ENCODE data around the gene SAP30. TPM values are rescaled to one million over a fixed set of nuclear protein-coding genes. Genes with fewer than 3 reads are reported as not detected.

Gene SAP30
- total RNA-seq, 1 donor from 2014 or later: 13.0 TPM

DNA sequence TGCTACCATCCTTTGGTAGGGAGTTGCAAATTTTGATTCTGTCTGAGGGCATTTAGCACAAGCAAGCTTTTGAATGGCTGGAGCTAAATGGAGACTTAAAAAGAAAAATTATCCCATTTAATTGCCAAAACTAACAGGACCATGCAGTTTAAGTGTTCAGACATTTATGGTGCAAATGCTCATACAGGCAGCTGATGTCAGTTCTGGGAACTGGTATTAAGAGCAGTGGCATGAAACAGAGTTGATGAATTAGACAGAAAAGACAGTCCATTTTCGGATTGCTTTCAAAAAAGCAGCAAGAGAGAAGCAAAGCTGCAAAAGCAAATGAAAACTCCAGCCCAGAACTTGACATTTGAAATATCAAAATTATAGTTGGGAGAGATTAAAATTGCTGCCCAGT is 26.9 kb downstream of the SAP30 start:
- no peak overlapping the region for H3K27ac ChIP-seq
- intact Hi-C loops (cut with DNase I): no loop called here
- DNase-seq (ENCODE audit: extremely low spot score in 2 of 2): no peak
- no peaks in the 10 kb centered on the region for H3K36me3 ChIP-seq
- no peaks in the 10 kb centered on the region for H3K27me3 ChIP-seq
- H3K9me3 ChIP-seq: no peaks in the 10 kb centered on the region
- TF ChIP-seq, protein P1, sequence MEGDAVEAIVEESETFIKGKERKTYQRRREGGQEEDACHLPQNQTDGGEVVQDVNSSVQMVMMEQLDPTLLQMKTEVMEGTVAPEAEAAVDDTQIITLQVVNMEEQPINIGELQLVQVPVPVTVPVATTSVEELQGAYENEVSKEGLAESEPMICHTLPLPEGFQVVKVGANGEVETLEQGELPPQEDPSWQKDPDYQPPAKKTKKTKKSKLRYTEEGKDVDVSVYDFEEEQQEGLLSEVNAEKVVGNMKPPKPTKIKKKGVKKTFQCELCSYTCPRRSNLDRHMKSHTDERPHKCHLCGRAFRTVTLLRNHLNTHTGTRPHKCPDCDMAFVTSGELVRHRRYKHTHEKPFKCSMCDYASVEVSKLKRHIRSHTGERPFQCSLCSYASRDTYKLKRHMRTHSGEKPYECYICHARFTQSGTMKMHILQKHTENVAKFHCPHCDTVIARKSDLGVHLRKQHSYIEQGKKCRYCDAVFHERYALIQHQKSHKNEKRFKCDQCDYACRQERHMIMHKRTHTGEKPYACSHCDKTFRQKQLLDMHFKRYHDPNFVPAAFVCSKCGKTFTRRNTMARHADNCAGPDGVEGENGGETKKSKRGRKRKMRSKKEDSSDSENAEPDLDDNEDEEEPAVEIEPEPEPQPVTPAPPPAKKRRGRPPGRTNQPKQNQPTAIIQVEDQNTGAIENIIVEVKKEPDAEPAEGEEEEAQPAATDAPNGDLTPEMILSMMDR (IDR thresholded peaks at IDR 0.05): no peak
- no peak for TF ChIP-seq POLR2A (IDR thresholded peaks at IDR 0.05)
- no peak for TF ChIP-seq POLR2AphosphoS5 (IDR thresholded peaks at IDR 0.05; ENCODE audit: insufficient read depth in 1 of 2, low read depth in 1 of 2)
- no peak overlapping the region for H3K4me3 ChIP-seq
- no peaks in the 10 kb centered on the region for H3K4me1 ChIP-seq

DNA sequence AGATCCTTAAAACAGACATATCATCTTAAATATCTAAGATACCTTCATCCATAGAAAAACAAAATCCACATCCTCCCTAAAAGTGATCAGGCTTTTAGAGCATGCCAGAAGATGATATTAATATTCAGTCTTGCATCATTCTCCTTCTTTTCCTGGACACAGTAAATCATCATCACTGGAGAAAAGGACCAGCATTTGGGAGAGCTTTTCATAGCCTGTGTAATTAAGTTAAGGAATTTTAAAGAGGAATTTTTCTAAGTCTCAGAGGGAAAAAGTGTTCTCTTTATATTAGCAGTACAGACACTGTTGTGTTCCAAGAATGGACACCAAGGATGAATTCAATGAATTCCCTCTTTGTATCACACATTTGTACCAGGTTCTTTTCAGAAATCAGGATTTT is 27.5 kb downstream of the SAP30 start:
- TF ChIP-seq, protein P1 (IDR thresholded peaks at IDR 0.05): no peak
- no peaks in the 10 kb centered on the region for H3K27me3 ChIP-seq
- no peaks in the 10 kb centered on the region for H3K36me3 ChIP-seq
- no peak for DNase-seq (ENCODE audit: extremely low spot score in 2 of 2)
- no peaks in the 10 kb centered on the region for H3K4me1 ChIP-seq
- H3K4me3 ChIP-seq: no peak overlapping the region
- intact Hi-C loops (cut with DNase I): no loop called here
- no peaks in the 10 kb centered on the region for H3K9me3 ChIP-seq
- no peak overlapping the region for H3K27ac ChIP-seq

DNA sequence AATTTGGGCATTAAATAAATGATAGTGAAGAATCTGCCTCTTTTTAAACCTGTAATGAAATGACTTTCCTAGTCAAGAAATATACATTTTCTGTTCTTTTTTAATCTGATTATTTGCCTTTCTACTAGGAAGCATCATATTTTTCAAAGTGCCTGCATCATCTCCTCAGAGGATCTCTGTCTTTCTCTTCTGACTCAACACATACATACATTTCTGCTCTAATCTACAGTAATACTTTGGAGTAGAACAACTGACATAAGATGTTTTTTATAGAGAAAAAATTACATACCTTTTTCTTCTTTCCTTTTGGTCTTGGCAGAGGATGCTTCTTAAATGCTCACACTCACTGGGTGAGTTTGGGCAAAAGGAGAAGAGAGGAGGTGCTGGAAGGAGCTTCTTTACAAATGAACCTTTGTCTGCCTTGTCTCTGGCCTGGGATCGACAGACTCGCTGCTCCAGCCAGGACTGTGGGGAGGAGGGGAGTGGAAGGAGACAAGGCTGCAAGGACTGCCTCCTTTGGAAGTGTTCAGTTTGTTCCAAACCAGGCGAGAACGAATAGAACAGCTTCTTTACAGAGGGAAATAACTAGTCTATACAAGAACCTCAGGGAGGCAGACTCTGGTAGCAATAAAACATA is 28.1 kb downstream of the SAP30 start, which contains the start of gene SCRG1:
Gene SCRG1 (minus strand): TSS at position 338 of the 637 bp plus-strand sequence. CDS start 7,702 bp downstream, outside the sequence.
- no peak within 1 kb of the TSS for H3K27ac ChIP-seq
- DNase-seq (ENCODE audit: extremely low spot score in 2 of 2): no peak
- H3K4me3 ChIP-seq: no peak within 1 kb of the TSS
- H3K36me3 ChIP-seq: no peaks in the 10 kb centered on the region
- no peaks in the 10 kb centered on the region for H3K9me3 ChIP-seq
- no peaks in the 10 kb centered on the region for H3K4me1 ChIP-seq
- intact Hi-C loops (cut with DNase I): no loop called here
- H3K27me3 ChIP-seq: no peaks in the 10 kb centered on the region
- TF ChIP-seq POLR2AphosphoS5 (IDR thresholded peaks at IDR 0.05; ENCODE audit: insufficient read depth in 1 of 2, low read depth in 1 of 2) (no peak), POLR2A (IDR thresholded peaks at IDR 0.05) (no peak)
- TF ChIP-seq, protein P1 (IDR thresholded peaks at IDR 0.05): no peak

DNA sequence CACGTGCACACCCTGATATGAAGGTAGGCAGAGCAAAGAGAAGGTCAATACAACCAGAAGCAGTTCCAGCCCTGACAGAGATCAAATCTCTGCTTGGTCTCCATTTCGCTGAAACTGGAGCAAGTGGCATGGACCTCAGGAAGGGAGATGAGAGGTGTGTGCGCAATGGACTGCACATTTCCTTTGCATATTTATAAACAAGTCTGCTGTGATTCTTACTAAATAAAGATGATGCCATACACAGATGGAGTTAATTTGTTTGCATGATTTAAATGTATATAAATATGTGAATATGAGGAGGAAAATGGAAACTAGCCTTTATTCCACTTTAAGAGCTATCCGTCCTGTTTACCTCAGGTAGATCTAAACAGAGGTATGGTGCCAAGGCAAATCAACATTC is 30.3 kb downstream of the SAP30 start:
- H3K27ac ChIP-seq: no peak overlapping the region
- DNase-seq (ENCODE audit: extremely low spot score in 2 of 2): no peak
- intact Hi-C loops (cut with DNase I): no loop called here

DNA sequence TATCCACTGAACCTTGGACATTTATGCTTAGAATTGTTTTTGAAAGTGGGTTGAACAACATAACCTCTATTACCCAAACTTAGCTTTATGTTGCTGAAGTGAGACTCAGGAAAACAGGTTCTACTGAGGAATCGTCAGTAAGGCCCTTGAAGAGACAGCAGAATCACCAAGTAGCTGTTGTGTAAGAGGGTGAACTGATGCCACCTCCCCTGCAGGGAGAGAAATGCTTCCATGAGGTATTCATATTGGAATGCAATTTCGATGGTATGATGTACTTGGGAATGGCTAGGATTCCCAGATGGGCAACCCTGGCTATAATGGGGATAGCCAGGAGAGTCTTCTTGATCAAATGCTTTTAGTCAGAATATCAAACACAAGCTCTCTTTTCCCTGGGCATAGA is 32.3 kb downstream of the SAP30 start:
- H3K4me3 ChIP-seq: no peak overlapping the region
- H3K4me1 ChIP-seq: no peaks in the 10 kb centered on the region
- intact Hi-C loops (cut with DNase I): no loop called here
- no peak overlapping the region for H3K27ac ChIP-seq
- no peaks in the 10 kb centered on the region for H3K27me3 ChIP-seq
- TF ChIP-seq POLR2A (IDR thresholded peaks at IDR 0.05) (no peak), POLR2AphosphoS5 (IDR thresholded peaks at IDR 0.05; ENCODE audit: insufficient read depth in 1 of 2, low read depth in 1 of 2) (no peak)
- TF ChIP-seq, protein P1 (IDR thresholded peaks at IDR 0.05): no peak
- H3K9me3 ChIP-seq: no peaks in the 10 kb centered on the region
- peaks cover 0 to 4% of the 10 kb centered on the region in 2 donors for H3K36me3 ChIP-seq
- no peak for DNase-seq (ENCODE audit: extremely low spot score in 2 of 2)

More for the DNA sequence above, 30.3 kb downstream of the SAP30 start:
- H3K9me3 ChIP-seq: no peaks in the 10 kb centered on the region
- H3K36me3 ChIP-seq: peaks cover 0 to 4% of the 10 kb centered on the region in 2 donors
- no peaks in the 10 kb centered on the region for H3K27me3 ChIP-seq
- TF ChIP-seq, protein P1 (IDR thresholded peaks at IDR 0.05): no peak
- TF ChIP-seq POLR2A (IDR thresholded peaks at IDR 0.05): no peak
- no peak for TF ChIP-seq POLR2AphosphoS5 (IDR thresholded peaks at IDR 0.05; ENCODE audit: insufficient read depth in 1 of 2, low read depth in 1 of 2)
- H3K4me1 ChIP-seq: no peaks in the 10 kb centered on the region
- H3K4me3 ChIP-seq: no peak overlapping the region

Data from vagina (tissue), 2 donors.